Panc1 (cell line): Measurements from ENCODE around the gene DLGAP4. TPM values are rescaled to one million over a fixed set of nuclear protein-coding genes. Genes with fewer than 3 reads are reported as not detected.

ENCODE experiments used
- ATAC-seq: fragments of 200-7000 bp; cut with Tn5 transposase; 2 replicates; pipeline ENCODE4 v1.9.1; 2020; ENCODE audit warnings: mild to moderate bottlenecking, moderate library complexity
- BruUV-seq: library from RNA; stranded (reverse); fragments of 400-500 nt; replicated peaks from 2 replicates; lab custom pipeline; 2021; lab: Mats Ljungman, UMichigan
- CTCF ChIA-PET: fragments of 300-600 bp; sonication (Branson Sonifier 250); formaldehyde crosslinking; loops from one replicate; lab custom pipeline; 2022; ENCODE audit warnings: antibody characterized with exemption; lab: Charles Lee
- POLR2A ChIA-PET: fragments of 300-600 bp; sonication (Branson Sonifier 250); formaldehyde crosslinking; loops from one replicate; lab custom pipeline; 2022; ENCODE audit warnings: antibody characterized with exemption; lab: Charles Lee
- DNase-seq: peaks from one replicate; pipeline ENCODE4 v3.0.0-alpha.2; 2010; ENCODE audit warnings: low read depth, low spot score
- H3K27ac ChIP-seq: 2 replicates; pipeline ENCODE4 v1.5.1; 2011; ENCODE audit warnings: mild to moderate bottlenecking, low read length, inconsistent platforms
- H3K27me3 ChIP-seq: fragments of 200-500 bp; sonication (Bioruptor generic); 2 replicates; pipeline ENCODE4 v1.6.0; 2014; ENCODE audit warnings: low read length, inconsistent platforms; ENCODE audit not compliant: control insufficient read depth, insufficient read depth
- H3K36me3 ChIP-seq: fragments of 200-500 bp; sonication (Bioruptor generic); 2 replicates; pipeline ENCODE4 v1.5.1; 2014; ENCODE audit warnings: inconsistent platforms, mild to moderate bottlenecking, low read length, moderate library complexity; ENCODE audit not compliant: control insufficient read depth, insufficient read depth
- H3K4me1 ChIP-seq: 2 replicates; pipeline ENCODE4 v1.5.1; 2011; ENCODE audit warnings: inconsistent platforms, mild to moderate bottlenecking, low read length, moderate library complexity; ENCODE audit not compliant: control insufficient read depth, insufficient read depth
- H3K4me3 ChIP-seq, 2 experiments: 2 replicates each; pipeline ENCODE4 v1.5.1; 2011 to 2012; ENCODE audit warnings: low read depth in 2 of 2, low read length in 2 of 2, mild to moderate bottlenecking in 2 of 2, inconsistent platforms in 1 of 2, moderate library complexity in 1 of 2
- H3K9me3 ChIP-seq: fragments of 200-500 bp; sonication (Bioruptor generic); 2 replicates; pipeline ENCODE4 v1.5.1; 2014; ENCODE audit warnings: low read depth, mild to moderate bottlenecking, inconsistent platforms, low read length, moderate library complexity; ENCODE audit not compliant: control insufficient read depth, insufficient read depth
- POLR2AphosphoS5 ChIP-seq: IDR thresholded peaks from 2 replicates; pipeline ENCODE4 v1.6.1; 2012; ENCODE audit warnings: mild to moderate bottlenecking, low read depth, low read length, moderate library complexity
- SIN3A ChIP-seq: IDR thresholded peaks from 2 replicates; pipeline ENCODE4 v1.6.1; 2012; ENCODE audit warnings: low read depth, mild to moderate bottlenecking, low read length, moderate library complexity, borderline replicate concordance; ENCODE audit not compliant: insufficient read depth
- TCF7L2 ChIP-seq: IDR thresholded peaks from 2 replicates; pipeline ENCODE4 v1.6.1; 2011; ENCODE audit warnings: mild to moderate bottlenecking, low read depth, low read length, inconsistent platforms
- in situ Hi-C: cut with HindIII; loops from 2 replicates; pipeline ENCODE4 v1.10.0; 2016; ENCODE audit warnings: low sequenced_read_pairs, low pct_unique_long_range_greater_than_20kb
- intact Hi-C: fragments of 100-400 bp; cut with micrococcal nuclease; formaldehyde crosslinking; loops from one replicate; pipeline ENCODE4 v1.10.0; 2022; ENCODE audit not compliant: unreplicated experiment
- total RNA-seq: library from RNA; stranded (reverse); gene quantifications from one replicate; pipeline ENCODE4 v1.2.1, GENCODE V29; 2021; ENCODE audit not compliant: unreplicated experiment
- TF ChIP-seq, protein P1 (sequence below), 2 experiments: IDR thresholded peaks; 2 replicates each; pipeline ENCODE4 v1.6.1; 2011 to 2012; ENCODE audit warnings: low read depth in 2 of 2, control low read depth in 1 of 2, low read length in 1 of 2, mild to moderate bottlenecking in 1 of 2, moderate library complexity in 1 of 2; ENCODE audit not compliant: insufficient read depth in 1 of 2
- TF ChIP-seq, protein P2 (sequence below): fragments of 450-650 bp; IDR thresholded peaks from 2 replicates; pipeline ENCODE4 v1.5.1; 2017; ENCODE audit warnings: mild to moderate bottlenecking

The DLGAP4 gene
- total RNA-seq, 1 experiment from 2014 or later = 52.5 TPM

DNA sequence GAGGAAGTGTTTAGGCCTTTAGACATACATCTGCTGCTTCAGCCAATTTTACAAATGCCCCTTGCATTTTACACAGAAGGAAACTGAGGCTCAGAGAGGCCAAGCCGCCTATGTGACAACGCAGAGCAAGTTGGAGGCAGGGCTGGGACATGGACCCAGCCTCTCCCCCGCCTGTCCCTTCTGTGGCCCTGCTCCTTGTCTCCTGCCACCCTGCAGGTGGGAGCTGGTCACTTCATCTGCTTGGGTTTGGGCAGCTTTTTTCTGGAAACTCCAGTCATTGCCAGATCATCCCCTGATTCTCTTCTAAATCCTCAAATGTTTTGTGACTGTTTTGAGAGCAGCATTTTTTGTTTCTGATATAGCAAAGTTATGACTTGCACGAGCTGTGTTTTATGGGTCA lies 68.9 kb downstream of the DLGAP4 start:
- intact Hi-C loops (no loop called here), in situ Hi-C loops (no loop called here)
- Histone ChIP-seq H3K4me1 (no peaks in the 10 kb centered on the region), H3K4me3 (no peak overlapping the region), H3K27me3 (0 out of 2 replicates have a peak, but pooled peaks cover 2% of the 10 kb centered on the region), H3K27ac (no peak overlapping the region), H3K36me3 (no peaks in the 10 kb centered on the region), H3K9me3 (no peaks in the 10 kb centered on the region)
- ATAC-seq = no peak
- no peak for DNase-seq
- ChIA-PET POLR2A (interaction anchor here (0.7 kb wide), 1 partner anchor 23 kb away, joined by 4 read pairs; no protein-coding TSS in a partner anchor), CTCF (no interaction called here)
- TF ChIP-seq, protein P1, sequence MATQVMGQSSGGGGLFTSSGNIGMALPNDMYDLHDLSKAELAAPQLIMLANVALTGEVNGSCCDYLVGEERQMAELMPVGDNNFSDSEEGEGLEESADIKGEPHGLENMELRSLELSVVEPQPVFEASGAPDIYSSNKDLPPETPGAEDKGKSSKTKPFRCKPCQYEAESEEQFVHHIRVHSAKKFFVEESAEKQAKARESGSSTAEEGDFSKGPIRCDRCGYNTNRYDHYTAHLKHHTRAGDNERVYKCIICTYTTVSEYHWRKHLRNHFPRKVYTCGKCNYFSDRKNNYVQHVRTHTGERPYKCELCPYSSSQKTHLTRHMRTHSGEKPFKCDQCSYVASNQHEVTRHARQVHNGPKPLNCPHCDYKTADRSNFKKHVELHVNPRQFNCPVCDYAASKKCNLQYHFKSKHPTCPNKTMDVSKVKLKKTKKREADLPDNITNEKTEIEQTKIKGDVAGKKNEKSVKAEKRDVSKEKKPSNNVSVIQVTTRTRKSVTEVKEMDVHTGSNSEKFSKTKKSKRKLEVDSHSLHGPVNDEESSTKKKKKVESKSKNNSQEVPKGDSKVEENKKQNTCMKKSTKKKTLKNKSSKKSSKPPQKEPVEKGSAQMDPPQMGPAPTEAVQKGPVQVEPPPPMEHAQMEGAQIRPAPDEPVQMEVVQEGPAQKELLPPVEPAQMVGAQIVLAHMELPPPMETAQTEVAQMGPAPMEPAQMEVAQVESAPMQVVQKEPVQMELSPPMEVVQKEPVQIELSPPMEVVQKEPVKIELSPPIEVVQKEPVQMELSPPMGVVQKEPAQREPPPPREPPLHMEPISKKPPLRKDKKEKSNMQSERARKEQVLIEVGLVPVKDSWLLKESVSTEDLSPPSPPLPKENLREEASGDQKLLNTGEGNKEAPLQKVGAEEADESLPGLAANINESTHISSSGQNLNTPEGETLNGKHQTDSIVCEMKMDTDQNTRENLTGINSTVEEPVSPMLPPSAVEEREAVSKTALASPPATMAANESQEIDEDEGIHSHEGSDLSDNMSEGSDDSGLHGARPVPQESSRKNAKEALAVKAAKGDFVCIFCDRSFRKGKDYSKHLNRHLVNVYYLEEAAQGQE (IDR thresholded peaks at IDR 0.05; ENCODE audit: insufficient read depth in 1 of 2, low read depth in 2 of 2, low read length in 1 of 2) = no peak
- TF ChIP-seq POLR2AphosphoS5 (no peak), SIN3A (no peak), TCF7L2 (no peak)
- TF ChIP-seq, protein P2, sequence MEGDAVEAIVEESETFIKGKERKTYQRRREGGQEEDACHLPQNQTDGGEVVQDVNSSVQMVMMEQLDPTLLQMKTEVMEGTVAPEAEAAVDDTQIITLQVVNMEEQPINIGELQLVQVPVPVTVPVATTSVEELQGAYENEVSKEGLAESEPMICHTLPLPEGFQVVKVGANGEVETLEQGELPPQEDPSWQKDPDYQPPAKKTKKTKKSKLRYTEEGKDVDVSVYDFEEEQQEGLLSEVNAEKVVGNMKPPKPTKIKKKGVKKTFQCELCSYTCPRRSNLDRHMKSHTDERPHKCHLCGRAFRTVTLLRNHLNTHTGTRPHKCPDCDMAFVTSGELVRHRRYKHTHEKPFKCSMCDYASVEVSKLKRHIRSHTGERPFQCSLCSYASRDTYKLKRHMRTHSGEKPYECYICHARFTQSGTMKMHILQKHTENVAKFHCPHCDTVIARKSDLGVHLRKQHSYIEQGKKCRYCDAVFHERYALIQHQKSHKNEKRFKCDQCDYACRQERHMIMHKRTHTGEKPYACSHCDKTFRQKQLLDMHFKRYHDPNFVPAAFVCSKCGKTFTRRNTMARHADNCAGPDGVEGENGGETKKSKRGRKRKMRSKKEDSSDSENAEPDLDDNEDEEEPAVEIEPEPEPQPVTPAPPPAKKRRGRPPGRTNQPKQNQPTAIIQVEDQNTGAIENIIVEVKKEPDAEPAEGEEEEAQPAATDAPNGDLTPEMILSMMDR = no peak
- no TSS peak for BruUV-seq

DNA sequence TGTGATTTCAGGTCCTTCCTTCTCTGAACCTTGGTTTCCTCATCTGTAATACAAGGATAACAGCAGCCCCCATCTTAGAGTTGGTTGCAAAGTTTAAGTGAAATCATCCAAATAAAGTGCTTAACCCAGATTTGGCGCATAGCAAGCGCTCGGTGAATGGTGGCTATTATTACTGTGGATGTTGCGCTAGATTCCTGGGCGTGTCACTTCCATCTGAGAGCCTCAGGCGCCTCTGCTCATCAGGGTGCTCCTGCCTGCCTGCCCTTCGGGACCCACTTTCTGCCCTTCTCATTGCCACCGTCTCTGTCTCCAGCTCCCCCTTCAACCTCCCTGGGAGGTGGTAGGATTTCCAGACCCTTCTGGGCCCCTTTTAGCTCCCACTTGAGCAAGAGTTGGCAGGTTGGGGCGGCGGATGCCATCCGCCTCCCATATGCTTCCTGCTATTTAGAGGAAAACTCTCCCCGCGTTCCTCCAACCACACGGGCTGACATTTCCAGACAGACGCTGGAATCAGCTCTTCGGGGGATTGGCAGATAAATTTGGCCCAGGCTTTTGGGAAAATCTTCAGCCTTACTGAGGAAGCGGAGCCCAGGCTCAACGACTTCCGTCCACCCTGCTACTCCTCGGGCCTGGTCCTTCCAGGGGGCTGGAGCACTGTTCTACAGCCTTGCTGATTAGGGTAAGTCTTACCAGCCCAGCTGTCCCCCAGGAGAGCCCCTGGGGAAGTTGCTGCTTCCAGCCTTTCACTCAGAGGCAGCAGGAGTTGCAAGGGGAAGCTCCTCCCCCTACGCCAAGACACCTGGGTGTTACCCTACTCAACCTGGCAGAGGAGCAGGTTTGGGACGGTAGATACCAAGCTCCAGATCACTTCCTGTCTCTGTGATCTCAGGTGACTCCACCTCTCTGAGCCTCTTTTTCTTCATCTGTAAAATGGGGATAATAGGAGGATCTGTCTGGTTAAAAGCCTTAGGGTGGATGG lies 71.5 kb downstream of the DLGAP4 start:
- DNase-seq = no peak
- Histone ChIP-seq H3K36me3 (no peaks in the 10 kb centered on the region), H3K27me3 (peaks cover 2% of the 10 kb centered on the region; the same call in 1 of the 2 replicates), H3K4me3 (no peak overlapping the region), H3K27ac (no peak overlapping the region), H3K4me1 (no peaks in the 10 kb centered on the region), H3K9me3 (no peaks in the 10 kb centered on the region)
- ChIA-PET CTCF (no interaction called here), POLR2A (no interaction called here)
- ATAC-seq = no peak
- no TSS peak for BruUV-seq
- intact Hi-C loops = no loop called here
- TF ChIP-seq, protein P2 = no peak
- TF ChIP-seq SIN3A = no peak
- no peak for TF ChIP-seq TCF7L2
- TF ChIP-seq, protein P1 (IDR thresholded peaks at IDR 0.05; ENCODE audit: insufficient read depth in 1 of 2, low read depth in 2 of 2, low read length in 1 of 2) = no peak
- TF ChIP-seq POLR2AphosphoS5 = no peak
- in situ Hi-C loops = no loop called here
